Stimulated activated CD4-positive, alpha-beta T cell treated with anti-CD3 and anti-CD28 coated beads, Interleukin-2, amount 100 ng/mL, for 48 hours (primary cell): ENCODE data around the gene ADAMTS20.

Source experiments
- DNase-seq, 2 donors: peaks; one replicate each; pipeline ENCODE4 v3.0.0-alpha.2; 2020

ADAMTS20 gene

DNA sequence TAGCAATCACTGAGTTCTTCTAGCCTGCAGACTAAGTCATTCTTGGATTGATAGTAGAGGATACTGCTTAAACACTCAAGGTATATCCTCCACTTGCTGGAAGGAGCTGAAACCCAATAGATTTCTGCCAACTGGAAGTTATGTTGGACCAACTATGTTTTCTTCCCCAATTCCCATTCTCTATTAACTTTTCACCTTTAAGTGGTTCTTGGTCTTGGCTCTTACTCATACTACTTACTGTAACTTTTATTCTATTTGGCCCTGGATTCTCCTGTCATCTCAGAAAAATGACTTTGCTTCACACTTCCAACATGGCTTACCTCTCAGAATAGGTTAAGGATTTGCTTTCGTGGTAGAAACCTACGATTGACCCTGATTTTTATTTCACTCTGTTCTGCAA lies 244.9 kb downstream of the ADAMTS20 start:
- no peak for DNase-seq

- DNase-seq: no peak
Observed at GRCh38 chr12:43306066-43306465, 245.9 kb downstream of the ADAMTS20 start.

DNA sequence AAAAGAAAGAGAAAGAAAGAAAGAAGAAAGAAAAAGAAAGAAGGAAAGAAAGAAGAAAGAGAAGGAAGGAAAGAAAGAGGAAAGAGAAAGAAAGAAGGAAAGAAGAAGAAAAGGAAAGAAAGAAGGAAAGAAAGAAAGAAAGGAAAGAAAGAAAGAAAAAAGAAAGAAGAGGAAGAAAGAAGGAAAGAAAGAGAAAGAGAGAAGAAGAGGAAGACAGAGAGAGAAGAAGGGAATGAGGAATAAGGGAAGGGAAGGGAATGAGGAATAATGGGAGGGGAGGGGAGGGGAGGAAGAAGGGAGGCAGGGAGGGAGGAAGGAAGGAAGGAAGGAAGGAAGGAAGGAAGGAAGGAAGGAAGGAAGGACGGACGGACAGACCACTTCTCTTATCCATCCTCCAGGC lies 246.9 kb downstream of the ADAMTS20 start:
- DNase-seq: no peak
